GM19372 (cell line): ENCODE data around the gene FNDC5.

Experiments
- ATAC-seq: cut with Tn5 transposase; IDR thresholded peaks from one replicate; pipeline ENCODE4 v1.9.1; 2021; ENCODE audit warnings: mild to moderate bottlenecking, low read depth, moderate library complexity; ENCODE audit not compliant: unreplicated experiment

FNDC5 gene

GRCh38 chr1:32885676-32886003 is 14.9 kb upstream of the FNDC5 start:
- ATAC-seq: no peak

GRCh38 chr1:32884726-32885125 is 14.0 kb upstream of the FNDC5 start:
- ATAC-seq: no peak

GRCh38 chr1:32884032-32884372 is 13.3 kb upstream of the FNDC5 start:
- no peak for ATAC-seq

GRCh38 chr1:32883338-32884031 is 12.8 kb upstream of the FNDC5 start:
- ATAC-seq: no peak

- ATAC-seq: no peak
These were observed 11.4 kb upstream of the FNDC5 start for GRCh38 chr1:32881871-32882850.

- no peak for ATAC-seq
These were observed 10.6 kb upstream of the FNDC5 start for GRCh38 chr1:32881291-32881690.

- ATAC-seq: no peak
These were observed 7.9 kb upstream of the FNDC5 start for GRCh38 chr1:32878637-32879041.

GRCh38 chr1:32878183-32878582 is 7.5 kb upstream of the FNDC5 start:
- no peak for ATAC-seq

GRCh38 chr1:32877211-32878110 is 6.7 kb upstream of the FNDC5 start:
- ATAC-seq: no peak

- ATAC-seq: no peak
These were observed 5.9 kb upstream of the FNDC5 start for GRCh38 chr1:32876341-32877210.

- no peak for ATAC-seq
These were observed 4.4 kb upstream of the FNDC5 start for GRCh38 chr1:32874860-32875752.

- no peak for ATAC-seq
These were observed 2.8 kb upstream of the FNDC5 start for GRCh38 chr1:32873484-32873883.

- no peak for ATAC-seq
These were observed 1.4 kb upstream of the FNDC5 start for GRCh38 chr1:32872192-32872460.

- ATAC-seq: no peak
These were observed 866 bp upstream of the FNDC5 start for GRCh38 chr1:32871364-32872191.

GRCh38 chr1:32869923-32870614 is 643 bp downstream of the FNDC5 start:
- no peak for ATAC-seq

GRCh38 chr1:32868806-32869455 is 1.8 kb downstream of the FNDC5 start:
- ATAC-seq: no peak

GRCh38 chr1:32868085-32868484 is 2.6 kb downstream of the FNDC5 start:
- no peak for ATAC-seq
